ENCODE results near the gene SDK1. TPM values are rescaled to one million over a fixed set of nuclear protein-coding genes. Genes with fewer than 3 reads are reported as not detected.
"Not testable (repeated sequence)": the region's sequence is repeated elsewhere in the genome, so short reads cannot be mapped to it uniquely, and the experiment has no call there.

Gene SDK1
- total RNA-seq, 1 donor: 0.43 TPM

DNA sequence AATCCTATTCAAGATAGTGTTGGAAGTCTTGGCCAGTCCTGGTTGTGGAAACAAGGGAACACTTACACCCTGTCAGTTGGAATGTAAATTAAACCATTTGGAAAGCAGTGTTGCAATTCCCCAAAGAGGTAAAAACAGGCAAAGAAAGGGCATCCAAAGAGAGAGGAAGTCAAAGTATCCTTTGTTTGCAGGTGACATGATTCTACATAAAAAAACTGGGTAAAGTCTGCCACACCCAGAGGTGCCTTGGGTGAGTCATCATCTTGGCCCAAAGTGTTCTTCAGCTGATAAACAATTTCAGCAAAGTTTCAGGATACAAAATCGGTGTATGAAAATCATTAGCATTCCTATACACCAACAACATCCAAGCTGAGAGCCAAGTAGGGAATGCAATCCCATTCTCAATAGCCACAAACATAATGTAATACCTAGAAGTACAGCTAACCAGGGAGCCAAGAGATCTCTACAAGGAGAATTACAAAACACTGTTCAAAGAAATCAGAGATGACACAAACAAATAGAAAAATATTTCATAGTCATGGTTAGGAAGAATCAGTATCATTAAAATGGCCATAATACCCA, 278.7 kb downstream of the SDK1 start:
- H3K4me3 ChIP-seq (ENCODE audit: low read depth, low read length): no peak overlapping the region
- DNase-seq (ENCODE audit: low read depth): no peak
- no peak for TF ChIP-seq CTCF (IDR thresholded peaks at IDR 0.05; ENCODE audit: insufficient read depth, low read depth, low read length)

- not testable (repeated sequence) for DNase-seq (ENCODE audit: low read depth); H3K4me3 ChIP-seq (ENCODE audit: low read depth, low read length)
Measured at GRCh38 chr7:3582145-3582544, 281.1 kb downstream of the SDK1 start.

- H3K4me3 ChIP-seq (ENCODE audit: low read depth, low read length): no peak overlapping the region
- TF ChIP-seq CTCF (IDR thresholded peaks at IDR 0.05; ENCODE audit: insufficient read depth, low read depth, low read length): no peak
- no peak for DNase-seq (ENCODE audit: low read depth)
Measured at GRCh38 chr7:3585826-3586225, 284.8 kb downstream of the SDK1 start.

DNA sequence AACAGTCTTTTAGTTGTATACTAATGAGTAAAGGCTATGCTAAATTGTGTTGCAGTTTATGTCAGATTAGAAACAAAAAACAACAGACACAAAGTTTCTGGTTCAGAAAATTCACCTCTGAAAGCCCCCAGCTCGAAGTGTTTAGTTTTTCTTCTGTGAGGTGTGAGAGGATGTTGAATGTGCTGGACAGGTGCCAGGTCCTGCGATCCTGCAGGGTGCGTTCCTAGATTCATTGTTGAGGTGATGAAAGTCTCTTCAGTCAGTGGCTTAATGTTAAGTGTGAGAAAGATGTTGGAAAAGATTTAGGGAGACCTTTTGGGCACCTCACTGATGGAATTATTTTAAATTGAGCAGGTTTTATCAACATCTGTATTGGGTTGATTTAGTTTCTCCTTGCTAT, 287.3 kb downstream of the SDK1 start:
- no peak for TF ChIP-seq CTCF (IDR thresholded peaks at IDR 0.05; ENCODE audit: insufficient read depth, low read depth, low read length)
- H3K4me3 ChIP-seq (ENCODE audit: low read depth, low read length): no peak overlapping the region
- no peak for DNase-seq (ENCODE audit: low read depth)

DNA sequence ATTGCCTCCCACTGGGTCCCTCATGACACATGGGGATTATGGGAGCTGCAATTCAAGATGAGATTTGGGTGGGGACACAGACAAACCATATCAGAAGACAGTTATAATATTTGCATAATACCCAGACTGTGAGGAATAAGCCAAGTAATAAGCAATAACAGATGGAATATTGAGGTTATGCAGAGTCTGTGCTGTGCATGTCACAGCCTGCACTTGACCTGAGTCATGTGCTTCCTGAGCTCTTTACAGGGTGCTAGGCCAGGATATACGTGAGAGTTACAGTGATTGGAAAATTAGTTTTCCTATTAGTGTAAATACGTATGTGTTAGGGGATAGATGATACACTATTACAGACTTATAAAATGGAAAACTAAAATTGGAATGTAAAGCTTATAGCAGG, 288.7 kb downstream of the SDK1 start:
- no peak for TF ChIP-seq CTCF (IDR thresholded peaks at IDR 0.05; ENCODE audit: insufficient read depth, low read depth, low read length)
- H3K4me3 ChIP-seq (ENCODE audit: low read depth, low read length): no peak overlapping the region
- DNase-seq (ENCODE audit: low read depth): no peak

GRCh38 chr7:3591219-3591618, 290.2 kb downstream of the SDK1 start:
- no peak for DNase-seq (ENCODE audit: low read depth)
- no peak overlapping the region for H3K4me3 ChIP-seq (ENCODE audit: low read depth, low read length)
- TF ChIP-seq CTCF (IDR thresholded peaks at IDR 0.05; ENCODE audit: insufficient read depth, low read depth, low read length): no peak

GRCh38 chr7:3591944-3592343, 290.9 kb downstream of the SDK1 start:
- no peak for DNase-seq (ENCODE audit: low read depth)
- no peak for TF ChIP-seq CTCF (IDR thresholded peaks at IDR 0.05; ENCODE audit: insufficient read depth, low read depth, low read length)
- H3K4me3 ChIP-seq (ENCODE audit: low read depth, low read length): no peak overlapping the region
